Skeletal muscle satellite cell (primary cell): Measurements from ENCODE around the gene TEAD4.

Source experiments
- H3K27me3 ChIP-seq: 2 replicates; pipeline ENCODE4 v1.7.0; 2013; ENCODE audit warnings: low read length; ENCODE audit not compliant: control insufficient read depth, insufficient read depth
- H3K36me3 ChIP-seq: 2 replicates; pipeline ENCODE4 v1.7.0; 2013; ENCODE audit warnings: mild to moderate bottlenecking, control low read depth, low read length; ENCODE audit not compliant: insufficient read depth
- H3K4me1 ChIP-seq: 2 replicates; pipeline ENCODE4 v1.7.0; 2013; ENCODE audit warnings: low read length; ENCODE audit not compliant: control insufficient read depth, insufficient read depth
- H3K4me2 ChIP-seq: 2 replicates; pipeline ENCODE4 v1.7.0; 2013; ENCODE audit warnings: mild to moderate bottlenecking, low read length
- H3K4me3 ChIP-seq: 2 replicates; pipeline ENCODE4 v1.7.0; 2013; ENCODE audit warnings: low read length
- H3K9ac ChIP-seq: 2 replicates; pipeline ENCODE4 v1.7.0; 2013; ENCODE audit warnings: mild to moderate bottlenecking, low read depth, low read length, moderate library complexity
- H3K9me3 ChIP-seq: replicated peaks from 2 replicates; pipeline ENCODE4 v1.7.0; 2013; ENCODE audit warnings: mild to moderate bottlenecking, control low read depth, low read length

The TEAD4 gene

DNA sequence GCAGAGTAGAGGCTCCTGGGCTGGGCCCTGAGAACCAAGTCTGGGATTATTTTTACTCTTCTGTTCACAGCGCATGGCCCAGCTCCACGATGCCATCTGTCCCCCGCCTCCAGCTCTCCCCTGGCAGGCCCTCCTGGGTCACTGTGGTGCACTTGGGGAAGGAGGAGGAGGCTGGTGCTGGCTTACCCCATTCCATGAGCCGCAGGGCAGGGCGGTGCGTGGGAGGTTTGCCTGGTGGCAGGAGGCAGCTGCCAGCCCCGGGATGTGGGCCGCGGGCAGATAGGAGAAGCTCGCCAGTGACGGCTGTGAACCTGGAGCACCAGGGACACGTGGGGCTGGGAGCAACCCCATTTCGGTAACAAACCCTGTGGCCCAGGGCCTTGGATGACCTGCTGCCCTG is 23.2 kb downstream of the TEAD4 start:
- Histone ChIP-seq H3K4me3 (no peak overlapping the region), H3K9ac (no peak overlapping the region), H3K9me3 (no peaks in the 10 kb centered on the region), H3K27me3 (no peaks in the 10 kb centered on the region), H3K4me2 (no peak overlapping the region), H3K4me1 (peaks cover 19% of the 10 kb centered on the region), H3K36me3 (peaks cover 12% of the 10 kb centered on the region)

DNA sequence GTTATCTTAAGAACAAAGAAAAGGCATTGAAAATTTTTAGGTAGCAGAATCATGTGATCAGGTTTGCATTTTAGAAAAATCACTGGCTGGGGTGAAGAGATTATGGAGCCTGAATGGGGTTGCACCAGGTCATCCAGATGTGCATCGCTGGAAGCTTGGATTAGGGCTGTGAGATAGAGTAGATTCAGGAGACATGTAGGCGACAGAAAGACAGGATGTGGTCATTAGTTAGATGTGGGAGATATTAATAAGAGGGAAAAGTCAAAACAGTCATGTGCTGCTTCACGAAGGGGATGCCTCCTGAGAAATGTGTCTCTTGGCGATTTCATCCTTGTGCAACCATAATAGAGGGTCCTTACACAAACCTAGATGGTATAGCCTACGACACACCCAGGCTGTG is 25.1 kb downstream of the TEAD4 start:
- Histone ChIP-seq H3K27me3 (no peaks in the 10 kb centered on the region), H3K4me2 (no peak overlapping the region)

DNA sequence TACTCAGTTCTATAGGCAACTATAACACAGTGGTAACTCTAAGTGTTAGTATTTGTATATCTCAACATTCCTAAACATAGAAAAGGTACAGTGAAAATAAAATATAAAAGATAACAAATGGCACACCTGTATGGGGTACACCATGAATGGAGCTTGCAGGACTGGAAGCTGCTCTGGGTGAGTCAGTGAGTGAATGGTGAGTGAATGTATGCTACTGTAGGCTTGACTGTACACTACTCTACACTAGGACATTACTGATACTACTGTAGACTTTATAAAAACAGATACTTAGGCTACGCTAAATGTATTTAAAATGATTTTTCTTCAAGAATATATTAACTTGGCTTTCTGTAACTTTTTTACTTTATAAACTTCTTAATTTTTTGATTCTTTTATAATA is 25.5 kb downstream of the TEAD4 start:
- peaks cover 4% of the 10 kb centered on the region for H3K36me3 ChIP-seq

More for the DNA sequence above, 25.1 kb downstream of the TEAD4 start:
- Histone ChIP-seq H3K36me3 (peaks cover 8% of the 10 kb centered on the region), H3K9me3 (no peaks in the 10 kb centered on the region), H3K4me1 (peaks cover 19% of the 10 kb centered on the region), H3K9ac (no peak overlapping the region), H3K4me3 (no peak overlapping the region)

GRCh38 chr12:2986876-2987275 is 27.7 kb downstream of the TEAD4 start:
- no peaks in the 10 kb centered on the region for H3K36me3 ChIP-seq
- H3K27me3 ChIP-seq: no peaks in the 10 kb centered on the region
- no peak overlapping the region for H3K4me2 ChIP-seq
- peaks cover 9% of the 10 kb centered on the region for H3K4me1 ChIP-seq
- peaks cover 3% of the 10 kb centered on the region for H3K9me3 ChIP-seq
- no peak overlapping the region for H3K4me3 ChIP-seq
- H3K9ac ChIP-seq: no peak overlapping the region

More for the DNA sequence above, 25.5 kb downstream of the TEAD4 start:
- H3K9me3 ChIP-seq: peaks cover under 1% of the 10 kb centered on the region
- no peak overlapping the region for H3K9ac ChIP-seq
- H3K4me1 ChIP-seq: peaks cover 19% of the 10 kb centered on the region
- H3K4me3 ChIP-seq: no peak overlapping the region
- H3K27me3 ChIP-seq: no peaks in the 10 kb centered on the region
- H3K4me2 ChIP-seq: no peak overlapping the region

GRCh38 chr12:2988494-2988893 is 29.3 kb downstream of the TEAD4 start:
- Histone ChIP-seq H3K4me3 (no peak overlapping the region), H3K9me3 (peaks cover 3% of the 10 kb centered on the region), H3K4me2 (no peak overlapping the region), H3K9ac (no peak overlapping the region), H3K4me1 (no peaks in the 10 kb centered on the region), H3K36me3 (no peaks in the 10 kb centered on the region), H3K27me3 (no peaks in the 10 kb centered on the region)

DNA sequence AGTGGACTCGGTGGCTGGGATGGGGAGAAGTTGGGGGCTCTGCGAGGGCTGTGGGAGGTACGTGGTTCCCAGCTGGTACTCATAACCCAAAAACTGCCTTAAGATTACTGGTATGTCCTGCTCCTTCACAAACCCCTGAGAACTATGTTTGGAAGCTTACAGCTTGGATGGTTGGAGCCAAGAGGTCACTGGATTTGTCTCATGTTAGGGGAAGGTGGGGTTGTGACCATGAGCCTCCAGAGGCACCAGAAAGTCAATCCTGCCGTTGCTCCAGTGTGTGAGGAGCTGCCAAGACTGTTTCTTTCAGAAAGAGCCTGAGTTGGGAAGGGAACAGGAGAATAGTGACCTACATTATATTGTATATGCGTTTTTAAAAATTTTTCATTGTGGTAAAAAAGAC is 33.5 kb downstream of the TEAD4 start:
- Histone ChIP-seq H3K27me3 (no peaks in the 10 kb centered on the region), H3K4me1 (no peaks in the 10 kb centered on the region), H3K4me2 (no peak overlapping the region), H3K9me3 (peaks cover 3% of the 10 kb centered on the region), H3K9ac (no peak overlapping the region), H3K36me3 (peaks cover 15% of the 10 kb centered on the region), H3K4me3 (no peak overlapping the region)

DNA sequence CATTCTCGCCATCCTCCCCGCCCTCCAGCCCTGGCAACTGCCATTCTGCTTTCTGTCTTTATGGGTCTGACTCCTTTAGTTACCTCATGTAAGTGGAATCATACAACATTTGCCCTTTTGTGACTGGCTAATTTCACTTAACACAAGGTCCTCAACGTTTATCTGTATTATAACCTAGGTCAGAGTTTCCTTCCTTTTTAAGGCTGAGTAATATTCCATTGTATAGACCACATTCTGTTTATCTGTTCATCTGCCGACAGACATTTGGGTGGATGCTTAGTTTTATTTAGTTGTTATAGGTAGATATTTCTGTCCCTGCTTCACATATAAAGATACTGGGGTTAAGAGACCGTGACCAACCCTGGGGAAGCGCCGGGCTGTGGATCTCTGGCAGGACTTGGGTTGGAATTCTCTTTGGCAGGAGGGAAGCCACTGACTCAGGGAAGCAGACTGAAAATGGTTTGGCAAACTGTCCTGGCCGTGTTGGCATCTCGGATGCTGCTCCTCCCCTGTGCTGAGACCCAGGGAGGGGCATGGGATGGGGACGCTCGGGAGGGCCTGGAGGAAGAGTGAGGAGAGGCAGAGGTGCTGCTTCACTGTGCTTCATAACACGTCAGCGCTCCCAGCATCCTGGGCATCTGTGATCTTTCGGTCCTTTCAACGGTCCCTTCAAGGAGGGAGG is 38.9 kb downstream of the TEAD4 start:
- Histone ChIP-seq H3K9me3 (no peaks in the 10 kb centered on the region), H3K4me3 (no peak overlapping the region), H3K36me3 (peaks cover 22% of the 10 kb centered on the region), H3K9ac (peak overlapping the region; percentile 27), H3K27me3 (no peaks in the 10 kb centered on the region), H3K4me2 (peak overlapping the region; percentile 47), H3K4me1 (peaks cover 25% of the 10 kb centered on the region)

- peak overlapping the region; percentile 23 for H3K4me3 ChIP-seq
- H3K4me2 ChIP-seq: peak overlapping the region; percentile 47
- no peaks in the 10 kb centered on the region for H3K27me3 ChIP-seq
- peaks cover 22% of the 10 kb centered on the region for H3K36me3 ChIP-seq
- H3K9me3 ChIP-seq: no peaks in the 10 kb centered on the region
- peaks cover 32% of the 10 kb centered on the region for H3K4me1 ChIP-seq
- peak overlapping the region; percentile 27 for H3K9ac ChIP-seq
These were observed 39.6 kb downstream of the TEAD4 start for GRCh38 chr12:2998789-2999264.

GRCh38 chr12:2999265-2999841 is 40.2 kb downstream of the TEAD4 start:
- Histone ChIP-seq H3K27me3 (no peaks in the 10 kb centered on the region), H3K9ac (peak overlapping the region; percentile 14), H3K4me3 (no peak overlapping the region), H3K36me3 (peaks cover 21% of the 10 kb centered on the region), H3K4me1 (peaks cover 37% of the 10 kb centered on the region), H3K4me2 (peak overlapping the region; percentile 47), H3K9me3 (no peaks in the 10 kb centered on the region)

DNA sequence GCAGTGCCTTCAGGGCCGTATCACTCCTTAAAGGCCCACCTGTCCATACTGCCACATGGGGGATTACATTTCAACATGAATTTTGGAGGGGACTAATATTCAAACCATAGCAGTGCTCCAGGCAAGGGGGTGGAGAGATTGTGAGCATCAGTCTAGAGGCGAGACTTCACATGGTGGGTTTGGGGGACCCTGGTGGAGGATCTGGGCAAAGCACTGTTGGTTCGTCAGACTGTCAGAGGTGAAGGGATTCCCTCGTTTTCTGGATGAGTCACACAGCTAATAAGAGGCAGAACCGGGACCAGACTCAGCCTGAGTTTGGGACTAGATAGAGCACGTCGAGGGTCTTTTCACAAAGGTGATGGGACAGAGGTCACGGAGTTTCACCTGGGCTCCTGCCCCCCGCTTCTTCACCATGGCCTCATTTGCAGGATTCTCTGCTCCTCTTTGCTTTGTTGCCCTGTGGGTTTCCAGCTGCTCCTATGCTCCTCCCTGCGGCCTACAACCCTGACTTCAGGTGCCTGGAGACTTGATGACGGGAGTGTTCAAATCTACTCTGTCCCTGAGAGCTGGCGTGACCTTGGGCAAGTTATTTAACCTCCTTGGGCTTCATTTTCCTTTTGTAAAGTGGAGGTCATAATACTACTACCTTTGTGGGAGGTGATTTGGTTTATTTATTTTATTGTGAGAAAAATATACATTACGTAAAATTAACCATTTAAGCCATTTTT is 41.5 kb downstream of the TEAD4 start:
- Histone ChIP-seq H3K9me3 (no peaks in the 10 kb centered on the region), H3K36me3 (peaks cover 10% of the 10 kb centered on the region), H3K27me3 (no peaks in the 10 kb centered on the region), H3K4me1 (peaks cover 49% of the 10 kb centered on the region), H3K4me2 (no peak overlapping the region), H3K9ac (no peak overlapping the region), H3K4me3 (no peak overlapping the region)

DNA sequence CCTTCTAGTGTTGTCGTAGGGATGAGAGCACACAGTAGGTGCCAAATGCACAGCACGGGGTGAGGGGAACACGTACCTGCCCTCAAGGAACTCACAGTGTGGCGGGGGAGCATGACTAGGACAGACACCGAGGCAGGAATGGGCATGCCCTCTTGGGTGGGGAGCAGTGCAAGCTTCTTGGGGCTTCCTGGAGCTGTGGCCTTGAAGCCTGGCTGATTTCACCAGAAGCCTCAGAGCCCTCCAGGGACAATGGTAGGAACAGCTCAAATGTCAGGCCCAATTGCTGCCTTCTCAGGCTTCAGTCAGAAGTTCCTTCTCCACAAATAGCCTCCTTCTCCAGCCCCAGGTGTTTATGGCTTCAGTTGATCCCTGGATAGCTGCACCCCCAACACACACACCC is 43.4 kb downstream of the TEAD4 start:
- Histone ChIP-seq H3K4me2 (no peak overlapping the region), H3K4me1 (peaks cover 55% of the 10 kb centered on the region), H3K9ac (no peak overlapping the region), H3K9me3 (no peaks in the 10 kb centered on the region), H3K4me3 (no peak overlapping the region), H3K36me3 (peaks cover 8% of the 10 kb centered on the region), H3K27me3 (no peaks in the 10 kb centered on the region)
